ENCODE data around the gene U2AF1.
"Not testable (repeated sequence)": the region's sequence is repeated elsewhere in the genome, so short reads cannot be mapped to it uniquely, and the experiment has no call there.

Gene U2AF1

GRCh38 chr21:43076023-43076637 lies 31.2 kb downstream of the U2AF1 start:
- not testable (repeated sequence) for DNase-seq

DNA sequence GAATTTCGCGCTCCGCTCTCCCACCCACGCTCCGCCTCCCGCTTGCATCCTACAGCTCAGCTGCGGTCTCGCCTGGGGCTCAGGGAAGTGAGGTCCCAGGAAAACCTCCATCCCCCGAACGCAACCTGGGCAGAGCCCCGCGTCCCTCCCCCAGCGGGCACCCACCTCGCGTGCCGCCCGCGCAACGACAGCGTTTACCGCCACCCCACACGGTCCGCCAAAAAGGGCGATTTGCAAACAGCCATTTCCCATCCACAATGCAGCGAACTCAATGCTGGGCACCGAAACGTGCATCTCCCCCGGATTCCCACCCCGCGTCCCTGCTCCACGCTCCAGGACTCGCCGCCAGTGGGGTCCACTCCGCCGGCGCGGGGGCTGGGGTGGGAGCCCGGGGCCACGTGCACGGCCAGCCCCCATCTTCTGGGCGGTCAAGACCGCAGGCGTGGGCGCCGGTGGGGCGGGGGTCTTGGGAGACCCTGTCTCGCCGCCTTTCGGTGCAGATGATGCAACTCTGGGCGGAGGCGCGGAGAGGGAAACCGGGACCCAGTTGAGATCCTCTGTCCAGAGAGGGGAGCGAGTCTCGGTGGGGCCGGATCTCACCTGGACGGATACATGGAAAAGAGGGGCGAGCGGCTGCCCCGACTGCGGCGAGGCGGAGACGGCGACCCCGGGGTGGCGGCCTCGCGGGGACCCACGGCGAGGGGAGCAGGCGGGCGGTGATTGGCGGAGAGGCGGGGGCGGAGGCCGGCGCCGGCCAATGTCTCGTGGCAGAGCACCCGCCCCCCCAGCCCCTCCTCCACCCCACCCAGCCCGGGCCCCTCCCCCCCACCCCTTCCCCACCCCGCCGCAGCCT lies 32.0 kb downstream of the U2AF1 start, which contains the start of gene CBS:
TSS of gene CBS (minus strand) at position 666 of the 853 bp plus-strand sequence. CDS start 3,642 bp downstream, outside the sequence.
- DNase-seq, result not testable (repeated sequence)

DNA sequence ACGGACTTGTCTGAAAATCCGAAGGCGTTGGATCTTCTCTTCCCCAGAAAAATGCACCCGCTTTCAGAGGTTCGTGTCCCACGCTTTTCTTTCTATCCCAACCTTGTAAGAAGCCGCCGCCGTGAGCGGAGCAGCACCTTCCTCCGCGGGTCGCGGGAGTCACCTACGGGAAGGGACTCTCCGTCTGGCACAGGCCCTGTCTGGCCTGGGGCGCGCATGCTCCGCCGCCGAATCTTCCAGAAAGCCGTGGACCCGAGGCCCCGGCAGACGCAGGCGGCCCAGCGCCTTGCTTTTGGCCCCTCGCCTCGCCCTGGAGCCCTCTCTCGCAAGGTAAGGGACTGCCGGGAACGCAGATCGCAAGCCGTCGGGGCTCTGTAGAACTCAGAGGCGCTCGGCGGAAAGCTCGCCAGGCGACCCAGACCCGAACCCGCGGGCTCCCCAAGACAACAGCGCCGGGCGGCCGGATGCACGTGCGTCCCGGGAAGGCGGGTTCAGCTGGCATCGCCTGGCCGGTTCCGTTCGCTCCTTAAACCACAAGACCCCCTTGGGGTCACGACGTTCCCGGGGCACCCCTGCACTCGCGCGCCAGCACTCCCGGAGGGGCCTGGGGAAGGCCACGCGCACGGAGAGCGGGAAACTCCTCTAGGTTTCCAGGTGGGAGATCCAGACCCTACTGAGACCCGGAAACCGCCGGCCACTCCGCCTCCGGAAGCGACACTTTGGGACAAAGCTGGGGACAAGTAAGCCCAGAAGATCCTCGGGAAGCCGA lies 32.8 kb downstream of the U2AF1 start:
- not testable (repeated sequence) for DNase-seq

- not testable (repeated sequence) for DNase-seq
These were observed 34.6 kb downstream of the U2AF1 start for GRCh38 chr21:43072742-43073141.

- not testable (repeated sequence) for DNase-seq
These were observed 37.7 kb downstream of the U2AF1 start for GRCh38 chr21:43069682-43070081.

- not testable (repeated sequence) for DNase-seq
These were observed 39.3 kb downstream of the U2AF1 start for GRCh38 chr21:43068065-43068464.

- DNase-seq, result not testable (repeated sequence)
These were observed 40.7 kb downstream of the U2AF1 start for GRCh38 chr21:43066690-43067089.

GRCh38 chr21:43065991-43066390 lies 41.4 kb downstream of the U2AF1 start:
- DNase-seq, result not testable (repeated sequence)

- not testable (repeated sequence) for DNase-seq
These were observed 43.0 kb downstream of the U2AF1 start for GRCh38 chr21:43064265-43064917.

DNA sequence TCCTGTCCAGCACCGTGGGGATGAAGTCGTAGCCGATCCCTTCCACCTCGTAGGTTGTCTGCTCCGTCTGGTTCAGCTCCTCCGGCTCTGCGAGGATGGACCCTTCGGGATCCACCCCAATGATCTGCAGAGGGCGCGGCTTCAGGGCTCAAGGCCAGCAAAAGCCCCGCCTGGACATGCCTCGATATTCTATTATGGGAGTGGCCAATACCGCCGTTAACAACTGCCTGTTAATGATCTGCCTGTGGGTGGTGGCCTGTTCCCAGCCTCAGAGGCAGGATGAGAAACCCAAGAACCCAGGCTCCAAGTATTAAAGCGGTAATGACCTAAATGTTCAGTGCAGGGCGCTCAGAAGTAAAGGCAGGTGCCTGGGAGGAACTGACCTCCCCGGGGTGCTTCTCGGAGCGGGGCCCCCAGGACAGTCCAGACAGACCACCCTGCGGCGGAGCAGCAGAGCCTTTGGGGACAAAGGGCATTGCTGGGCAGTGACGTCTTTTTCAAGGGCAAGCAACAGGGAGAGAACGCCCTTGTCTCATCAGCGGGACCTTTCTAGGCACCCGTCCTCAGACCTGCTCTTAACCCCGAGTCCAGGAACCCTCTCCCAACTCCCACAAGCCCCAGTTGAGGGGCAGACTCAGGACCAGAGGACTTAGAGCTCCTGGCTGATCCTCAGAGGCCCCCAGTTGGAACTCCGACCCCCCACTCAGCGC lies 44.3 kb downstream of the U2AF1 start:
- DNase-seq, result not testable (repeated sequence)

DNA sequence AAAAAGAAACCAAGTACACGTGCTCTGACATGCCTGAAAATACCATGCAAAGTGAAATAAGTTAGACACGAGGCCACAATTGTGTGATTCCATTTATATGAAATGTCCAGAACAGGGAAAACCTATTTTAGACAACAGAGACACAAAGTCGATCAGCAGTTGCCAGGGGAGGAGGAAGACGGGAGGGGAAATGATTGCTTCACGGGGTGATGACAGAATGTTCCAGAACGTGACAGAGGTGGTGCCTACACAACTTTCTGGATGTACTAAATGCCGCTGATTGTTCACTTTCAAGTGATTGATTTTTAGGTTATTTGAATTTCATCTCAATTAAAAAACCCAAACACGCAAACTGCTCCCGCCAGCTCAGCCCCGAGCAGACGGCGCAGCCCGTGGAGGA lies 54.3 kb downstream of the U2AF1 start:
- not testable (repeated sequence) for DNase-seq

- DNase-seq, result not testable (repeated sequence)
These were observed 61.2 kb downstream of the U2AF1 start for GRCh38 chr21:43045876-43046821.

DNA sequence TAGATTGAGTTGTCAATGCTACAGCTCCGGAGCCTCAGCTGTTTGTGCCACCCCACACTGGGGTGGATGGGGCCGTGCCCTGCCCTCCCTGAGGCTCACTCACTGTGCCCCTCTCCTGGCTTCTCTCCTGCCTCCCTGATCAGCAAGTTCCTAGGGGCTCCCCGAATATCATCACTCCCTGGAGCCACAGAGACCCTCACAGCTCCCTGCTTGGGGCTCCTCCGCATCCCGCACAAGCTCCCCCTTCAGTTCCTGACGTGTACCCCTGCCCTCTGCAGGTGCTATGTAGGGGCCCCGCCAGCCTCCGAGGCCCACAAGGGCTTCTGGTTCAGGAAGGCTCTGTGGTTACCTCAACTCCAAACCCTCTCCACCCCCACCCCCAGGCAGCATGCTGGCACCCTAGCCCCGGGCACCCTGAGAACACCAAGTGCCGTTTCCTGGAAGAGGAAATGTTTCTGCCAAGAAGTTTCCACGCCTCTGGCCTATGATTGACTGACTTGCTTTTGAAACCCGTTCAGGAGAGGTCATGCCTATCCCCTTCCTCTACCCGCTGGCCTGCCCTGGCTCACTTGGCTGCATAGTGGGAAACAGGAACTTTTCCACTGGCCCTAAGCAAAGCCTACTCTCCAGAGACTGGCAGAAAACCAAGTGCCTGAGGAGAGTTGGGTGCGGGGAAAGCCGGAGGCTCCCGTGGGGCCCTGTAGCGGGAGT lies 62.0 kb downstream of the U2AF1 start:
- DNase-seq, result not testable (repeated sequence)

- not testable (repeated sequence) for DNase-seq
These were observed 62.8 kb downstream of the U2AF1 start for GRCh38 chr21:43044547-43044946.

- DNase-seq, result not testable (repeated sequence)
These were observed 64.1 kb downstream of the U2AF1 start for GRCh38 chr21:43043291-43043690.
